ENCODE results near the gene MX2.
A peak's percentile ranks its signal among the peaks of the same experiment; 100 is the strongest.
"Not testable (repeated sequence)": the region's sequence is repeated elsewhere in the genome, so short reads cannot be mapped to it uniquely, and the experiment has no call there.

The MX2 gene

DNA sequence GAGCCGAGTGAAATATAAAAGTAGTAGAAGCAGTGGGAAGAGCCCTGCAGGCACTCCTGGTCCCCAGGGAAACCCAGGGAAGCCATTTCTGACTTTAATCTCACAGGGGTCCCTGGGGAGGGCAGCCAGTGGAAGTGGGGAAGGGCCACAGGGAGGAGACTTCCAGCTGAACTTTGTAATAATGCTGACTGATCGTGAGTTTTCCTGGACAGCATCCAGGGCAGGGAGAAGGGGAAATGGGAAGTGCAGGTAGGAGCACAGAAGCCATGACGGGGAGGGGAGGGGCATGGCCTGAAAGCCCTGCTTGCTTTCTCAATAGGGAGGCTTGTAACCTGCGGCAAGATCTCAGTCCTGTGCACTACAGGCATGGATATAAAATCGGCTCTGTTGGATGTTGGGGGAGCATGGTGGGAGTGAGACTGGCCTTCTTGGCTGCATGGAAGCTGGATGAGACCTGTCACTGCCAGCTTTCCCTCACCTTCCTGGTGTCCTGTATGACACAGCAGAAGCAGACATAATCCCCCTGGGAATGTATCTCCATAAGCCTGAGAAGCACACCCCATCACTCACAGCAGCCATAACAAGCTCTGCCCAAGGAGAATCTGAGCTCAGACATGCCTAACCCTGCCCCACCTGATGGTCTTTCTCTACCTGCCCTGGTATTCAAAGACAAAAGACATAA lies 49.1 kb downstream of the MX2 start:
- no peak for TF ChIP-seq EZH2 (optimal IDR thresholded peaks at IDR 0.05; ENCODE audit: low read depth, low read length)
- TF ChIP-seq, protein P1, sequence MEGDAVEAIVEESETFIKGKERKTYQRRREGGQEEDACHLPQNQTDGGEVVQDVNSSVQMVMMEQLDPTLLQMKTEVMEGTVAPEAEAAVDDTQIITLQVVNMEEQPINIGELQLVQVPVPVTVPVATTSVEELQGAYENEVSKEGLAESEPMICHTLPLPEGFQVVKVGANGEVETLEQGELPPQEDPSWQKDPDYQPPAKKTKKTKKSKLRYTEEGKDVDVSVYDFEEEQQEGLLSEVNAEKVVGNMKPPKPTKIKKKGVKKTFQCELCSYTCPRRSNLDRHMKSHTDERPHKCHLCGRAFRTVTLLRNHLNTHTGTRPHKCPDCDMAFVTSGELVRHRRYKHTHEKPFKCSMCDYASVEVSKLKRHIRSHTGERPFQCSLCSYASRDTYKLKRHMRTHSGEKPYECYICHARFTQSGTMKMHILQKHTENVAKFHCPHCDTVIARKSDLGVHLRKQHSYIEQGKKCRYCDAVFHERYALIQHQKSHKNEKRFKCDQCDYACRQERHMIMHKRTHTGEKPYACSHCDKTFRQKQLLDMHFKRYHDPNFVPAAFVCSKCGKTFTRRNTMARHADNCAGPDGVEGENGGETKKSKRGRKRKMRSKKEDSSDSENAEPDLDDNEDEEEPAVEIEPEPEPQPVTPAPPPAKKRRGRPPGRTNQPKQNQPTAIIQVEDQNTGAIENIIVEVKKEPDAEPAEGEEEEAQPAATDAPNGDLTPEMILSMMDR (IDR thresholded peaks at IDR 0.05; ENCODE audit: low read length): no peak
- no peak for TF ChIP-seq EZH2phosphoT487 (IDR thresholded peaks at IDR 0.05; ENCODE audit: low read length)
- Histone ChIP-seq H4K20me1 (ENCODE audit: insufficient read depth, low read length) (no peaks in the 10 kb centered on the region), H3K27me3 (replicated peaks; ENCODE audit: insufficient read depth, low read length) (no peaks in the 10 kb centered on the region), H3K9ac (ENCODE audit: low read length) (no peak overlapping the region), H3K4me2 (ENCODE audit: low read depth, low read length) (no peak overlapping the region), H3F3A (ENCODE audit: insufficient read depth, low read length) (no peaks in the 10 kb centered on the region), H3K79me2 (ENCODE audit: low read length) (no peaks in the 10 kb centered on the region), H3K27ac (ENCODE audit: low read length) (no peak overlapping the region), H3K4me1 (ENCODE audit: low read length) (no peaks in the 10 kb centered on the region), H3K36me3 (replicated peaks; ENCODE audit: insufficient read depth, low read length) (no peaks in the 10 kb centered on the region), H3K4me3 (ENCODE audit: low read length) (no peak overlapping the region), H3K9me2 (replicated peaks; ENCODE audit: insufficient read depth, low read length) (no peaks in the 10 kb centered on the region), H2AFZ (ENCODE audit: low read length) (no peak overlapping the region), H3K9me3 (replicated peaks; ENCODE audit: insufficient read depth, low read length) (no peaks in the 10 kb centered on the region)
- no peak for DNase-seq

DNA sequence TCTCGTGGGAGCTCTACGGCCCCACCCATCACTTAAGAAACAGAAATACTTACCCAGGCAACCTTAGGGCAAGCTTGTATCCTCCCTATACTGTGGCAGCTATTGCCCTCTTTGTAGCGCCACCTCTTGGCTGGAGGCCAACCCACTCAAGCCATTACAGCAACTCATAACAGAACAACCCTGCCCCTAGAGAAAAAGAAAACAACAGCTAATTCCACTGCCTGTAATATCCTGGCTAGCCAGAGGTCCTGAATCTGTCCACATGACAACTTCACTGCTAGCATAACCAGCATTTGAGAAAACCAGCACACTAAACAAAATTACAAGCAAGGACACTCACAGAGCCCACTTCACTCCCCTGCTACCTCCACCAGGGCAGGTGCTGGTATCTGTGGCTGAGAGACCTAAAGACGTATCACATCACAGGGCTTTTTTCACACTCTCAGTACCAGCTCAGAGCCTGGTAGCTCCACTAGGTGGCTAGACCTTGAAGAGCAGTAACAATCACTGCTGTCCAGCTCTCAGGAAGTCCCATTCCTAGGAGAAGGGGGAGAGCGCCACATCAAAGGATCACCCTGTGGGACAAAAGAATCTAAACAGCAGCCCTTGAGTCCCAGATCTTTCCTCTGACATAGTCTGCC lies 49.7 kb downstream of the MX2 start:
- Histone ChIP-seq H3K9me3 (replicated peaks; ENCODE audit: insufficient read depth, low read length) (no peaks in the 10 kb centered on the region), H3K36me3 (replicated peaks; ENCODE audit: insufficient read depth, low read length) (no peaks in the 10 kb centered on the region), H3K79me2 (ENCODE audit: low read length) (no peaks in the 10 kb centered on the region), H3K4me3 (ENCODE audit: low read length) (no peak overlapping the region), H2AFZ (ENCODE audit: low read length) (no peak overlapping the region), H4K20me1 (ENCODE audit: insufficient read depth, low read length) (no peaks in the 10 kb centered on the region), H3K27me3 (replicated peaks; ENCODE audit: insufficient read depth, low read length) (no peaks in the 10 kb centered on the region), H3K4me1 (ENCODE audit: low read length) (no peaks in the 10 kb centered on the region), H3F3A (ENCODE audit: insufficient read depth, low read length) (no peaks in the 10 kb centered on the region), H3K27ac (ENCODE audit: low read length) (no peak overlapping the region), H3K4me2 (ENCODE audit: low read depth, low read length) (no peak overlapping the region), H3K9me2 (replicated peaks; ENCODE audit: insufficient read depth, low read length) (no peaks in the 10 kb centered on the region), H3K9ac (ENCODE audit: low read length) (no peak overlapping the region)
- DNase-seq: no peak
- no peak for TF ChIP-seq EZH2phosphoT487 (IDR thresholded peaks at IDR 0.05; ENCODE audit: low read length)
- TF ChIP-seq, protein P1 (IDR thresholded peaks at IDR 0.05; ENCODE audit: low read length): peak; percentile 19
- no peak for TF ChIP-seq EZH2 (optimal IDR thresholded peaks at IDR 0.05; ENCODE audit: low read depth, low read length)

DNA sequence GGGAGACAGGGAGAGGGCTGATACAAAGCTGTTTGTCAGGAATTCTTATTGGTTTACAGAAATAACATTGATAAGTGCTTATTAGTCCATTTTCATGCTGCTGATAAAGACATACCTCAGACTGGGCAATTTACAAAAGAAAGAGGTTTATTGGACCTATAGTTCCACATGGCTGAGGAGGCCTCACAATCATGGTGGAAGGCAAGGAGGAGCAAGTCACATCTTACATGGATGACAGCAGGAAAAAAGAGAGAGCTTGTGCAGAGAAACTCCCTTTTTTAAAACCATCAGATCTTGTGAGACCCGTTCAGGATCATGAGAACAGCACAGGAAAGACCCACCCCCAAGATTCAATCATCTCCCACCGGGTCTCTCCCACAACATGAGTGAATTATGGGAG lies 55.7 kb downstream of the MX2 start:
- not testable (repeated sequence) for H3K9me3 ChIP-seq (replicated peaks; ENCODE audit: insufficient read depth, low read length); H3K36me3 ChIP-seq (replicated peaks; ENCODE audit: insufficient read depth, low read length); H3K27ac ChIP-seq (ENCODE audit: low read length); H4K20me1 ChIP-seq (ENCODE audit: insufficient read depth, low read length); H3K79me2 ChIP-seq (ENCODE audit: low read length); H3F3A ChIP-seq (ENCODE audit: insufficient read depth, low read length); H3K9ac ChIP-seq (ENCODE audit: low read length); H3K4me1 ChIP-seq (ENCODE audit: low read length); H3K27me3 ChIP-seq (replicated peaks; ENCODE audit: insufficient read depth, low read length); H3K4me3 ChIP-seq (ENCODE audit: low read length); H2AFZ ChIP-seq (ENCODE audit: low read length); DNase-seq; H3K4me2 ChIP-seq (ENCODE audit: low read depth, low read length); H3K9me2 ChIP-seq (replicated peaks; ENCODE audit: insufficient read depth, low read length)

DNA sequence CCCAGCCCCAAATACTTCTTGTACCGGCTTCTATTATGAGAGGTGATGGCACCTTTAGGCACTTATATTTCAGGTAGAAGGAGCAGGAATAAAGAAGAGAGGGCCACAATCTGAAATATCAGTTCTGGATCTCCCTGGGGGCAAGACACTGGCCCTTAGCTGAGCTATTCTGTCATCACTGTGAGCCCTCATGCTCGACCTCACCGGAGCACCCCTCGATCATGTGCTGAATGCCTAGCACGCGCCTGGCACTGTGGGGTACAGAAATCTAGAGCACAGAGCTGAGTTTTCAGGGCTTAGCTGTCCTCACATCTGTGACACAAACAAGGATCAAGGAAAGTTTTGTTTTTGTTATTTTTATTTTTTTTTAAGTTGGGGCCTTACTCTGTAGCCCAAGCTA lies 56.6 kb downstream of the MX2 start:
- DNase-seq: no peak
- H3K9me2 ChIP-seq (replicated peaks; ENCODE audit: insufficient read depth, low read length): no peaks in the 10 kb centered on the region
- TF ChIP-seq EZH2 (optimal IDR thresholded peaks at IDR 0.05; ENCODE audit: low read depth, low read length): no peak
- TF ChIP-seq, protein P1 (IDR thresholded peaks at IDR 0.05; ENCODE audit: low read length): no peak
- TF ChIP-seq EZH2phosphoT487 (IDR thresholded peaks at IDR 0.05; ENCODE audit: low read length): no peak
- no peak overlapping the region for H3K9ac ChIP-seq (ENCODE audit: low read length)
- no peaks in the 10 kb centered on the region for H3K79me2 ChIP-seq (ENCODE audit: low read length)
- no peak overlapping the region for H3K27ac ChIP-seq (ENCODE audit: low read length)
- H3K36me3 ChIP-seq (replicated peaks; ENCODE audit: insufficient read depth, low read length): no peaks in the 10 kb centered on the region
- peaks cover 9% of the 10 kb centered on the region; the same call in 1 of the 2 replicates for H3F3A ChIP-seq (ENCODE audit: insufficient read depth, low read length)
- H4K20me1 ChIP-seq (ENCODE audit: insufficient read depth, low read length): no peaks in the 10 kb centered on the region
- H3K4me2 ChIP-seq (ENCODE audit: low read depth, low read length): no peak overlapping the region
- H3K9me3 ChIP-seq (replicated peaks; ENCODE audit: insufficient read depth, low read length): no peaks in the 10 kb centered on the region
- no peaks in the 10 kb centered on the region for H3K27me3 ChIP-seq (replicated peaks; ENCODE audit: insufficient read depth, low read length)
- no peak overlapping the region for H2AFZ ChIP-seq (ENCODE audit: low read length)
- no peak overlapping the region for H3K4me3 ChIP-seq (ENCODE audit: low read length)
- H3K4me1 ChIP-seq (ENCODE audit: low read length): peaks cover 9% of the 10 kb centered on the region

Data from MM.1S (cell line).